Activated B cell treated with CpG ODN at 0.5 μM for 24 hours (primary cell): ENCODE results near the gene PSG11. TPM values are rescaled to one million over a fixed set of nuclear protein-coding genes. Genes with fewer than 3 reads are reported as not detected.

Experiments used
- ATAC-seq: fragments of 200-7000 bp; cut with Tn5 transposase; one replicate; pipeline ENCODE4 v1.10.0; 2021; ENCODE audit warnings: low read depth, mild to moderate bottlenecking, moderate library complexity
- CTCF ChIA-PET: fragments of 350-600 bp; sonication (Branson Sonifier 250); formaldehyde crosslinking; loops from one replicate; lab custom pipeline; 2021; ENCODE audit warnings: antibody characterized with exemption; lab: Charles Lee
- POLR2A ChIA-PET: fragments of 350-600 bp; sonication (Branson Sonifier 250); formaldehyde crosslinking; loops from one replicate; lab custom pipeline; 2021; ENCODE audit warnings: antibody characterized with exemption; lab: Charles Lee
- DNase-seq: peaks from one replicate; pipeline ENCODE4 v3.0.0; 2022
- H3K27ac Mint-ChIP-seq: one replicate; pipeline ENCODE4 v1.8.0; 2020; ENCODE audit warnings: mixed read lengths
- H3K27me3 Mint-ChIP-seq: one replicate; pipeline ENCODE4 v1.8.0; 2021; ENCODE audit warnings: mixed read lengths
- H3K36me3 Mint-ChIP-seq: one replicate; pipeline ENCODE4 v1.8.0; 2021; ENCODE audit warnings: low read depth, mixed read lengths
- H3K4me1 Mint-ChIP-seq: one replicate; pipeline ENCODE4 v1.8.0; 2021; ENCODE audit warnings: mixed read lengths
- H3K4me3 Mint-ChIP-seq: one replicate; pipeline ENCODE4 v1.8.0; 2020; ENCODE audit warnings: mild to moderate bottlenecking, mixed read lengths
- H3K9me3 Mint-ChIP-seq: one replicate; pipeline ENCODE4 v1.8.0; 2020; ENCODE audit warnings: mixed read lengths
- intact Hi-C: fragments of 100-400 bp; cut with micrococcal nuclease; formaldehyde crosslinking; loops from one replicate; pipeline ENCODE4 v1.15.1; 2024
- total RNA-seq: library from RNA; stranded (reverse); gene quantifications from 2 replicates; pipeline ENCODE4 v1.2.3, GENCODE V29; 2022
- TF ChIP-seq, protein P1 (sequence below): fragments of 200-600 bp; IDR thresholded peaks from one replicate; pipeline ENCODE4 v1.8.0; 2022; ENCODE audit warnings: antibody characterized with exemption, mild to moderate bottlenecking

Gene PSG11
- total RNA-seq, 1 donor from 2014 or later, result not detected

DNA sequence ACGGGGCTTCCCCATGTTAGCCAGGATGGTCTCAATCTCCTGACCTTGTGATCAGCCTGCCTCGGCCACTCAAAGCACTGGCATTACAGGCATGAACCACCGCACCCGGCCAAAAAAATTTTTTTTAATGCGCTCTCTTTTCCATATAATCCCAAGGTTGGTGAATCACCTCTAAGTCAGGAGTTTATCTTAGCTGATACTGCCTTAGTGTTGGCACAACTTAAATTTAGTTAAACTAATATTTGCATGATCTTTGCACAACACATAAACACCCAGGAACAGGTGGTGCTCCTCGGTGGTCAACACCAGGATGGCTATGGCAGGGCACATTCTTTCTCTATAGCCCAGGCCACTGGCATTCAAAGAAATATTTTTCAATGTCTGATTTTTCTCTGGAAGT, 65.2 kb downstream of the PSG11 start:
- peaks cover 6% of the 10 kb centered on the region for H3K9me3 Mint-ChIP-seq
- no peak overlapping the region for H3K27ac Mint-ChIP-seq
- ChIA-PET CTCF (no interaction called here), POLR2A (no interaction called here)
- intact Hi-C loops, result no loop called here
- ATAC-seq (no peak), DNase-seq (no peak)
- TF ChIP-seq, protein P1, sequence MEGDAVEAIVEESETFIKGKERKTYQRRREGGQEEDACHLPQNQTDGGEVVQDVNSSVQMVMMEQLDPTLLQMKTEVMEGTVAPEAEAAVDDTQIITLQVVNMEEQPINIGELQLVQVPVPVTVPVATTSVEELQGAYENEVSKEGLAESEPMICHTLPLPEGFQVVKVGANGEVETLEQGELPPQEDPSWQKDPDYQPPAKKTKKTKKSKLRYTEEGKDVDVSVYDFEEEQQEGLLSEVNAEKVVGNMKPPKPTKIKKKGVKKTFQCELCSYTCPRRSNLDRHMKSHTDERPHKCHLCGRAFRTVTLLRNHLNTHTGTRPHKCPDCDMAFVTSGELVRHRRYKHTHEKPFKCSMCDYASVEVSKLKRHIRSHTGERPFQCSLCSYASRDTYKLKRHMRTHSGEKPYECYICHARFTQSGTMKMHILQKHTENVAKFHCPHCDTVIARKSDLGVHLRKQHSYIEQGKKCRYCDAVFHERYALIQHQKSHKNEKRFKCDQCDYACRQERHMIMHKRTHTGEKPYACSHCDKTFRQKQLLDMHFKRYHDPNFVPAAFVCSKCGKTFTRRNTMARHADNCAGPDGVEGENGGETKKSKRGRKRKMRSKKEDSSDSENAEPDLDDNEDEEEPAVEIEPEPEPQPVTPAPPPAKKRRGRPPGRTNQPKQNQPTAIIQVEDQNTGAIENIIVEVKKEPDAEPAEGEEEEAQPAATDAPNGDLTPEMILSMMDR, result no peak
- H3K36me3 Mint-ChIP-seq, result no peaks in the 10 kb centered on the region
- no peak overlapping the region for H3K4me3 Mint-ChIP-seq
- no peaks in the 10 kb centered on the region for H3K4me1 Mint-ChIP-seq
- peaks cover 3% of the 10 kb centered on the region for H3K27me3 Mint-ChIP-seq

Other genes with a start within 250 kb of the PSG11 start
- not detected in 2 replicates for gene PSG1, start 146.8 kb downstream of the PSG11 start, total RNA-seq
- gene PSG6, start 108.6 kb downstream of the PSG11 start, total RNA-seq, result not detected in 2 replicates
- gene PSG7, start 89.3 kb downstream of the PSG11 start, total RNA-seq, result not detected in 2 replicates
- gene PSG2, start 56.2 kb upstream of the PSG11 start, total RNA-seq, result not detected in 2 replicates
- gene PSG5, start 160.1 kb upstream of the PSG11 start, total RNA-seq, result not detected in 2 replicates
- not detected in 2 replicates for gene PSG4, start 179.2 kb upstream of the PSG11 start, total RNA-seq
- gene PSG9, start 243.1 kb upstream of the PSG11 start, total RNA-seq, result not detected in 2 replicates